ENCODE measurements around the gene HOXA5. TPM values are rescaled to one million over a fixed set of nuclear protein-coding genes. Genes with fewer than 3 reads are reported as not detected.

The HOXA5 gene
- total RNA-seq, 3 donors from 2014 or later = 16.1 to 26.6 (median 23.8) TPM

GRCh38 chr7:27152816-27153442 is 9.4 kb upstream of the HOXA5 start:
- TF ChIP-seq CTCF (IDR thresholded peaks at IDR 0.05) = no peak
- Histone ChIP-seq H3K36me3 (ENCODE audit: low read depth) (no peaks in the 10 kb centered on the region), H3K4me3 (no peak overlapping the region), H3K9me3 (no peaks in the 10 kb centered on the region), H3K4me1 (ENCODE audit: low read depth) (peaks cover 41% of the 10 kb centered on the region)
- intact Hi-C loops (cut with DNase I, micrococcal nuclease) = loop anchor here in 1 of 2 donors (10.0 kb wide), 1 partner anchor 778 kb away; no protein-coding TSS in a partner anchor
- DNase-seq = no peak
- no peak for ATAC-seq

- intact Hi-C loops (cut with DNase I, micrococcal nuclease) = loop anchor here in 1 of 2 donors (10.0 kb wide), 1 partner anchor 777 kb away; no protein-coding TSS in a partner anchor
- H3K9me3 ChIP-seq = no peaks in the 10 kb centered on the region
- TF ChIP-seq CTCF (IDR thresholded peaks at IDR 0.05) = no peak
- H3K4me1 ChIP-seq (ENCODE audit: low read depth) = peaks cover 41% of the 10 kb centered on the region
- DNase-seq (peak; percentile 87), ATAC-seq (peak; percentile 48)
- H3K36me3 ChIP-seq (ENCODE audit: low read depth) = no peaks in the 10 kb centered on the region
- H3K4me3 ChIP-seq = peak within 1 kb of the TSS; percentile 74
Measured at GRCh38 chr7:27151931-27152815, 8.7 kb upstream of the HOXA5 start, which contains the start of gene HOXA3. Gene HOXA3, minus strand, starts transcription at chr7:27152583. Its CDS starts 41,943 bp downstream, at chr7:27110640.

- TF ChIP-seq CTCF (IDR thresholded peaks at IDR 0.05) = no peak
- intact Hi-C loops (cut with DNase I, micrococcal nuclease) = loop anchor here in 1 of 2 donors (10.0 kb wide), 1 partner anchor 777 kb away; no protein-coding TSS in a partner anchor
- peak overlapping the region; percentile 74 for H3K4me3 ChIP-seq
- H3K9me3 ChIP-seq = no peaks in the 10 kb centered on the region
- DNase-seq = peak in 2 of 3 donors; percentile 59 to 70
- H3K4me1 ChIP-seq (ENCODE audit: low read depth) = peaks cover 44% of the 10 kb centered on the region
- H3K36me3 ChIP-seq (ENCODE audit: low read depth) = no peaks in the 10 kb centered on the region
- no peak for ATAC-seq
Measured at GRCh38 chr7:27151341-27151930, 8.0 kb upstream of the HOXA5 start.

GRCh38 chr7:27150568-27151340 is 7.3 kb upstream of the HOXA5 start:
- Histone ChIP-seq H3K4me3 (peak overlapping the region; percentile 74), H3K9me3 (no peaks in the 10 kb centered on the region), H3K4me1 (ENCODE audit: low read depth) (peaks cover 43% of the 10 kb centered on the region), H3K36me3 (ENCODE audit: low read depth) (no peaks in the 10 kb centered on the region)
- intact Hi-C loops (cut with DNase I, micrococcal nuclease) = loop anchor here in 1 of 2 donors (10.0 kb wide), 1 partner anchor 776 kb away; no protein-coding TSS in a partner anchor
- peak; percentile 84 to 90 (median 87) for DNase-seq
- TF ChIP-seq CTCF (IDR thresholded peaks at IDR 0.05) = peak; percentile 94
- peak; percentile 55 for ATAC-seq
